ENCODE results near the gene ERGIC3. TPM values are rescaled to one million over a fixed set of nuclear protein-coding genes. Genes with fewer than 3 reads are reported as not detected.

Gene ERGIC3
- total and polyA plus RNA-seq, 2 of the 13 experiments (the other 11 are each of a cell fraction or from before 2014, with no cell fraction given), result 407 to 670 TPM

- TF ChIP-seq ZNF407 (CRISPR knock-in tag; IDR thresholded peaks at IDR 0.05; ENCODE audit: not compliant biosample characterization) (no peak), ZNF335 (CRISPR knock-in tag; IDR thresholded peaks at IDR 0.05) (no peak), ATF3 (CRISPR knock-in tag; IDR thresholded peaks at IDR 0.05) (no peak), NFE2 (CRISPR knock-in tag; IDR thresholded peaks at IDR 0.05) (no peak), ZNF17 (CRISPR knock-in tag; IDR thresholded peaks at IDR 0.05) (no peak), KAT2B (IDR thresholded peaks at IDR 0.05; ENCODE audit: borderline replicate concordance, low read depth, low read length) (no peak), NCOA2 (CRISPR knock-in tag; IDR thresholded peaks at IDR 0.05) (no peak), CHD4 (IDR thresholded peaks at IDR 0.05; ENCODE audit: borderline replicate concordance, low read length) (no peak), THAP7 (CRISPR knock-in tag; IDR thresholded peaks at IDR 0.05) (no peak), CSRNP2 (CRISPR knock-in tag; conservative IDR thresholded peaks at IDR 0.05; ENCODE audit: low read depth) (no peak), ZNF232 (CRISPR knock-in tag; IDR thresholded peaks at IDR 0.05; ENCODE audit: borderline replicate concordance) (0 out of 2 replicates have a peak, but pooled peaks have one; percentile 21), E2F1 (CRISPR knock-in tag; IDR thresholded peaks at IDR 0.05) (no peak), FOXA3 (CRISPR knock-in tag; IDR thresholded peaks at IDR 0.05) (no peak), ZNF572 (CRISPR knock-in tag; IDR thresholded peaks at IDR 0.05) (no peak), ZNF614 (CRISPR knock-in tag; IDR thresholded peaks at IDR 0.05; ENCODE audit: borderline replicate concordance) (0 out of 2 replicates have a peak, but pooled peaks have one; percentile 2), ZNF674 (CRISPR knock-in tag; IDR thresholded peaks at IDR 0.05; ENCODE audit: low read depth) (peak; percentile 13; the same call in 1 of the 2 replicates), MLX (CRISPR knock-in tag; IDR thresholded peaks at IDR 0.05) (no peak)
Measured at GRCh38 chr20:35541118-35541782, 628 bp upstream of the ERGIC3 start (continued).
